Activated gamma-delta T cell treated with Interleukin-2 at 50 U/mL for 16 hours (primary cell): Measurements from ENCODE around the gene TARBP1.
"Not testable (repeated sequence)": the region's sequence is repeated elsewhere in the genome, so short reads cannot be mapped to it uniquely, and the experiment has no call there.

Experiments used
- DNase-seq: peaks from one replicate; pipeline ENCODE4 v3.0.0-alpha.2; 2020

Gene TARBP1

GRCh38 chr1:234433563-234434285 lies 45.3 kb downstream of the TARBP1 start:
- no peak for DNase-seq

- DNase-seq: no peak
Measured at GRCh38 chr1:234431255-234431654, 47.7 kb downstream of the TARBP1 start.

GRCh38 chr1:234430691-234431090 lies 48.3 kb downstream of the TARBP1 start:
- DNase-seq: no peak

GRCh38 chr1:234429434-234429806 lies 49.6 kb downstream of the TARBP1 start:
- no peak for DNase-seq

- DNase-seq: no peak
Measured at GRCh38 chr1:234427950-234428646, 50.9 kb downstream of the TARBP1 start.

- DNase-seq: no peak
Measured at GRCh38 chr1:234413990-234414389, 65.0 kb downstream of the TARBP1 start.

- no peak for DNase-seq
Measured at GRCh38 chr1:234413485-234413884, 65.5 kb downstream of the TARBP1 start.

GRCh38 chr1:234412830-234413229 lies 66.1 kb downstream of the TARBP1 start:
- DNase-seq: no peak

- DNase-seq: no peak
Measured at GRCh38 chr1:234409328-234409727, 69.7 kb downstream of the TARBP1 start.

- DNase-seq: no peak
Measured at GRCh38 chr1:234408757-234409156, 70.2 kb downstream of the TARBP1 start.

GRCh38 chr1:234406871-234407270 lies 72.1 kb downstream of the TARBP1 start:
- no peak for DNase-seq

- DNase-seq: no peak
Measured at GRCh38 chr1:234405676-234406075, 73.3 kb downstream of the TARBP1 start.

GRCh38 chr1:234402939-234403338 lies 76.0 kb downstream of the TARBP1 start:
- DNase-seq: no peak

GRCh38 chr1:234401658-234402057 lies 77.3 kb downstream of the TARBP1 start:
- DNase-seq: no peak

- no peak for DNase-seq
Measured at GRCh38 chr1:234400773-234401172, 78.2 kb downstream of the TARBP1 start.

- DNase-seq: not testable (repeated sequence)
Measured at GRCh38 chr1:234399515-234399914, 79.5 kb downstream of the TARBP1 start.

GRCh38 chr1:234398849-234399381 lies 80.1 kb downstream of the TARBP1 start:
- DNase-seq: no peak

GRCh38 chr1:234397732-234398131 lies 81.2 kb downstream of the TARBP1 start:
- DNase-seq: no peak

- DNase-seq: no peak
Measured at GRCh38 chr1:234396871-234397270, 82.1 kb downstream of the TARBP1 start.

- no peak for DNase-seq
Measured at GRCh38 chr1:234396092-234396491, 82.9 kb downstream of the TARBP1 start.

- no peak for DNase-seq
Measured at GRCh38 chr1:234395297-234395696, 83.7 kb downstream of the TARBP1 start.

GRCh38 chr1:234393190-234393589 lies 85.8 kb downstream of the TARBP1 start:
- no peak for DNase-seq

- DNase-seq: no peak
Measured at GRCh38 chr1:234388094-234388493, 90.9 kb downstream of the TARBP1 start.

GRCh38 chr1:234386122-234386521 lies 92.9 kb downstream of the TARBP1 start:
- DNase-seq: no peak
